ENCODE results near the gene MICALL2.

GRCh38 chr7:1475393-1475792 lies 16.1 kb upstream of the MICALL2 start:
- TF ChIP-seq, protein P1, sequence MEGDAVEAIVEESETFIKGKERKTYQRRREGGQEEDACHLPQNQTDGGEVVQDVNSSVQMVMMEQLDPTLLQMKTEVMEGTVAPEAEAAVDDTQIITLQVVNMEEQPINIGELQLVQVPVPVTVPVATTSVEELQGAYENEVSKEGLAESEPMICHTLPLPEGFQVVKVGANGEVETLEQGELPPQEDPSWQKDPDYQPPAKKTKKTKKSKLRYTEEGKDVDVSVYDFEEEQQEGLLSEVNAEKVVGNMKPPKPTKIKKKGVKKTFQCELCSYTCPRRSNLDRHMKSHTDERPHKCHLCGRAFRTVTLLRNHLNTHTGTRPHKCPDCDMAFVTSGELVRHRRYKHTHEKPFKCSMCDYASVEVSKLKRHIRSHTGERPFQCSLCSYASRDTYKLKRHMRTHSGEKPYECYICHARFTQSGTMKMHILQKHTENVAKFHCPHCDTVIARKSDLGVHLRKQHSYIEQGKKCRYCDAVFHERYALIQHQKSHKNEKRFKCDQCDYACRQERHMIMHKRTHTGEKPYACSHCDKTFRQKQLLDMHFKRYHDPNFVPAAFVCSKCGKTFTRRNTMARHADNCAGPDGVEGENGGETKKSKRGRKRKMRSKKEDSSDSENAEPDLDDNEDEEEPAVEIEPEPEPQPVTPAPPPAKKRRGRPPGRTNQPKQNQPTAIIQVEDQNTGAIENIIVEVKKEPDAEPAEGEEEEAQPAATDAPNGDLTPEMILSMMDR (IDR thresholded peaks at IDR 0.05) = no peak
- TF ChIP-seq POLR2A (IDR thresholded peaks at IDR 0.05) = no peak

Measured in testis (tissue), 2 donors.